SK-N-SH treated with all-trans-retinoic acid at 6 μM for 48 hours (cell line): Measurements from ENCODE around the gene YAF2.

Experiments used
- CSRNP3 ChIP-seq: fragments of 250-450 bp; sonication (Bioruptor Pico); IDR thresholded peaks from 2 replicates; pipeline ENCODE4 v1.5.1; 2021; ENCODE audit warnings: mild to moderate bottlenecking, moderate library complexity
- OSR1 ChIP-seq: fragments of 250-450 bp; sonication (Bioruptor Pico); IDR thresholded peaks from 2 replicates; pipeline ENCODE4 v1.8.0; 2022; ENCODE audit warnings: moderate library complexity, mild to moderate bottlenecking, inconsistent platforms
- ZFP30 ChIP-seq: fragments of 450-650 bp; formaldehyde crosslinking; IDR thresholded peaks from 2 replicates; pipeline ENCODE4 v1.5.0; 2022; ENCODE audit warnings: mild to moderate bottlenecking, moderate library complexity
- ZNF565 ChIP-seq: fragments of 450-650 bp; formaldehyde crosslinking; conservative IDR thresholded peaks from 2 replicates; pipeline ENCODE4 v1.5.0; 2020; ENCODE audit warnings: low read depth, mild to moderate bottlenecking, moderate library complexity
- TF ChIP-seq, protein P1 (sequence below): fragments of 250-450 bp; sonication (Bioruptor Pico); IDR thresholded peaks from 2 replicates; pipeline ENCODE4 v1.8.0; 2020; ENCODE audit warnings: mild to moderate bottlenecking, moderate library complexity, borderline replicate concordance

DNA sequence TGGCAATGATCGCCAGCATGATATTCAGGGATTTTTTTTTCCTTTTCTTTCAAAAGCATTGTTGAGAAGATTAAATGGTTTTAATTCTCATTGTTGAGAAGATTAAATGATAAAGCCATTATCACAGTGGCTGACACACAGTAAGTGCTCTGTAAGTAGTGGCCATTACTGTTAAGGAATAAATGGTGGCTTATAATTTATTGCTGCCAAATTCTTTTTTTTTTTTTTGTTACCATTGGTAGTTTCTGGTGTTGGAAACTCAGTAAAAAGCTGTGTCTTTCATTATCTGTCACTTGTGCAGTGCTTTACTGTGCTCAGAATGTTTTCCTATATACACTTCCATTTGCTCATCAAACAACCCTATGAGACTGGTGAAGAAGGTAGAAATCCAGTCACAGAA lies 15.3 kb downstream of the YAF2 start:
- no peak for TF ChIP-seq ZNF565 (CRISPR knock-in tag)
- no peak for TF ChIP-seq OSR1 (CRISPR knock-in tag)
- no peak for TF ChIP-seq ZFP30 (CRISPR knock-in tag)
- TF ChIP-seq, protein P1, sequence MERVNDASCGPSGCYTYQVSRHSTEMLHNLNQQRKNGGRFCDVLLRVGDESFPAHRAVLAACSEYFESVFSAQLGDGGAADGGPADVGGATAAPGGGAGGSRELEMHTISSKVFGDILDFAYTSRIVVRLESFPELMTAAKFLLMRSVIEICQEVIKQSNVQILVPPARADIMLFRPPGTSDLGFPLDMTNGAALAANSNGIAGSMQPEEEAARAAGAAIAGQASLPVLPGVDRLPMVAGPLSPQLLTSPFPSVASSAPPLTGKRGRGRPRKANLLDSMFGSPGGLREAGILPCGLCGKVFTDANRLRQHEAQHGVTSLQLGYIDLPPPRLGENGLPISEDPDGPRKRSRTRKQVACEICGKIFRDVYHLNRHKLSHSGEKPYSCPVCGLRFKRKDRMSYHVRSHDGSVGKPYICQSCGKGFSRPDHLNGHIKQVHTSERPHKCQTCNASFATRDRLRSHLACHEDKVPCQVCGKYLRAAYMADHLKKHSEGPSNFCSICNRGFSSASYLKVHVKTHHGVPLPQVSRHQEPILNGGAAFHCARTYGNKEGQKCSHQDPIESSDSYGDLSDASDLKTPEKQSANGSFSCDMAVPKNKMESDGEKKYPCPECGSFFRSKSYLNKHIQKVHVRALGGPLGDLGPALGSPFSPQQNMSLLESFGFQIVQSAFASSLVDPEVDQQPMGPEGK (CRISPR knock-in tag), result no peak
- no peak for TF ChIP-seq CSRNP3 (CRISPR knock-in tag)
